ENCODE measurements around the gene LRRIQ1. TPM values are rescaled to one million over a fixed set of nuclear protein-coding genes. Genes with fewer than 3 reads are reported as not detected.

The LRRIQ1 gene
- total and polyA plus RNA-seq, 2 donors (not counting 1 experiment from before 2014, with no cell fraction given): not detected

- no CpG with 5 or more reads among the region's 1 CpG for WGBS (ENCODE audit: insufficient coverage)
- POLR2A ChIA-PET: no interaction called here
- H3K4me1 Mint-ChIP-seq: no peaks in the 10 kb centered on the region
These were observed 189.3 kb downstream of the LRRIQ1 start for GRCh38 chr12:85225501-85225900.

DNA sequence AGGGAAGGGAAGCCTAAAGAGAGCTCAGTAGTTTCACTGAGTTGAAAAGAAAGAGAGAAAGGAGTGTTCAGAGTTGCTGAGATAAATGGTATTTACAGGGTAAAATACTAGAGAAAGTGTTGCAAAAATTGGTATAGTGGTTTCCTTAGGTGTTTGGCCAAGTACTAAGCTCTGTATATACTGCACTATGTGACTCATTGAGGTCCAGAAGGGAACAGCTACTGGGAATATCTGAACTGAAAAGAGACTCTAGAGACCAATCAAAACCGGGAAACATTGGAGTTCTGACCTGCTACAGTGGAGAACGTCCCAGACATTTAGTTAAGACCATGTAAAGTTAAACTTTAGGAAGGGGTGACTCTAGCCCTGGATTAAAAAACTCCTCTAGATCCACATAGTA, 201.2 kb downstream of the LRRIQ1 start:
- Histone ChIP-seq H3K27ac (ENCODE audit: low read length in 2 of 2) (no peak overlapping the region), H3K4me3 (ENCODE audit: control extremely low read depth in 1 of 5, extremely low read depth in 1 of 5, insufficient read depth in 1 of 5, low read depth in 2 of 5, low read length in 4 of 5) (no peak overlapping the region), H3K4me1 (ENCODE audit: control insufficient read depth in 2 of 2, insufficient read depth in 2 of 2, low read length in 2 of 2) (no peaks in the 10 kb centered on the region), H4K20me1 (ENCODE audit: control insufficient read depth, insufficient read depth, low read length, poor library complexity, severe bottlenecking) (no peaks in the 10 kb centered on the region), H3K36me3 (replicated peaks in 1 of 2; ENCODE audit: control extremely low read depth in 1 of 2, control insufficient read depth in 1 of 2, extremely low read depth in 1 of 2, insufficient read depth in 2 of 2, low read length in 1 of 2) (no peaks in the 10 kb centered on the region), H3K79me2 (ENCODE audit: control insufficient read depth, insufficient read depth, low read length) (no peaks in the 10 kb centered on the region), H2AFZ (ENCODE audit: insufficient read depth, low read depth, low read length, poor library complexity, severe bottlenecking) (no peak overlapping the region), H3K4me2 (replicated peaks; ENCODE audit: low read depth, low read length, poor library complexity, severe bottlenecking) (no peak overlapping the region), H3K9ac (ENCODE audit: low read length) (no peak overlapping the region), H3K9me3 (ENCODE audit: control extremely low read depth in 1 of 3, control insufficient read depth in 2 of 3, insufficient read depth in 1 of 3, low read length in 2 of 3) (no peaks in the 10 kb centered on the region), H3K27me3 (replicated peaks in 1 of 4; ENCODE audit: control extremely low read depth in 1 of 4, control insufficient read depth in 3 of 4, insufficient read depth in 4 of 4, low read length in 3 of 4) (no peaks in the 10 kb centered on the region)
- POLR2A ChIA-PET: no interaction called here
- Mint-ChIP-seq H3K4me1 (no peaks in the 10 kb centered on the region), H3K9me3 (ENCODE audit: insufficient read depth) (peaks cover 3% of the 10 kb centered on the region), H3K27ac (no peak overlapping the region), H3K27me3 (no peaks in the 10 kb centered on the region), H3K4me3 (no peak overlapping the region)
- DNase-seq (no peak), ATAC-seq (ENCODE audit: low read depth) (no peak)
- intact Hi-C loops (cut with micrococcal nuclease): no loop called here
- TF ChIP-seq EZH2 (IDR thresholded peaks at IDR 0.05; ENCODE audit: borderline replicate concordance, insufficient read depth, low read depth, low read length, poor library complexity, severe bottlenecking): no peak
- TF ChIP-seq, protein P1, sequence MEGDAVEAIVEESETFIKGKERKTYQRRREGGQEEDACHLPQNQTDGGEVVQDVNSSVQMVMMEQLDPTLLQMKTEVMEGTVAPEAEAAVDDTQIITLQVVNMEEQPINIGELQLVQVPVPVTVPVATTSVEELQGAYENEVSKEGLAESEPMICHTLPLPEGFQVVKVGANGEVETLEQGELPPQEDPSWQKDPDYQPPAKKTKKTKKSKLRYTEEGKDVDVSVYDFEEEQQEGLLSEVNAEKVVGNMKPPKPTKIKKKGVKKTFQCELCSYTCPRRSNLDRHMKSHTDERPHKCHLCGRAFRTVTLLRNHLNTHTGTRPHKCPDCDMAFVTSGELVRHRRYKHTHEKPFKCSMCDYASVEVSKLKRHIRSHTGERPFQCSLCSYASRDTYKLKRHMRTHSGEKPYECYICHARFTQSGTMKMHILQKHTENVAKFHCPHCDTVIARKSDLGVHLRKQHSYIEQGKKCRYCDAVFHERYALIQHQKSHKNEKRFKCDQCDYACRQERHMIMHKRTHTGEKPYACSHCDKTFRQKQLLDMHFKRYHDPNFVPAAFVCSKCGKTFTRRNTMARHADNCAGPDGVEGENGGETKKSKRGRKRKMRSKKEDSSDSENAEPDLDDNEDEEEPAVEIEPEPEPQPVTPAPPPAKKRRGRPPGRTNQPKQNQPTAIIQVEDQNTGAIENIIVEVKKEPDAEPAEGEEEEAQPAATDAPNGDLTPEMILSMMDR (IDR thresholded peaks at IDR 0.05): no peak
- WGBS (ENCODE audit: insufficient coverage): 40% methylated on average over 1 of the region's 2 CpGs
- CTCF ChIA-PET: no interaction called here

More at GRCh38 chr12:85225501-85225900, 189.3 kb downstream of the LRRIQ1 start:
- no peaks in the 10 kb centered on the region for H3K27me3 ChIP-seq (replicated peaks in 1 of 4; ENCODE audit: control extremely low read depth in 1 of 4, control insufficient read depth in 3 of 4, insufficient read depth in 4 of 4, low read length in 3 of 4)
- ATAC-seq (ENCODE audit: low read depth): no peak
- H3K36me3 ChIP-seq (replicated peaks in 1 of 2; ENCODE audit: control extremely low read depth in 1 of 2, control insufficient read depth in 1 of 2, extremely low read depth in 1 of 2, insufficient read depth in 2 of 2, low read length in 1 of 2): no peaks in the 10 kb centered on the region
- H3K27ac Mint-ChIP-seq: no peak overlapping the region
- H3K4me2 ChIP-seq (replicated peaks; ENCODE audit: low read depth, low read length, poor library complexity, severe bottlenecking): no peak overlapping the region
- CTCF ChIA-PET: no interaction called here
- H3K9ac ChIP-seq (ENCODE audit: low read length): no peak overlapping the region
- intact Hi-C loops (cut with micrococcal nuclease): no loop called here
- no peak overlapping the region for H3K4me3 ChIP-seq (ENCODE audit: control extremely low read depth in 1 of 5, extremely low read depth in 1 of 5, insufficient read depth in 1 of 5, low read depth in 2 of 5, low read length in 4 of 5)
- no peak overlapping the region for H3K4me3 Mint-ChIP-seq
- H3K27ac ChIP-seq (ENCODE audit: low read length in 2 of 2): no peak overlapping the region
- no peaks in the 10 kb centered on the region for H3K4me1 ChIP-seq (ENCODE audit: control insufficient read depth in 2 of 2, insufficient read depth in 2 of 2, low read length in 2 of 2)
- no peaks in the 10 kb centered on the region for H4K20me1 ChIP-seq (ENCODE audit: control insufficient read depth, insufficient read depth, low read length, poor library complexity, severe bottlenecking)
- no peaks in the 10 kb centered on the region for H3K9me3 Mint-ChIP-seq (ENCODE audit: insufficient read depth)
- H2AFZ ChIP-seq (ENCODE audit: insufficient read depth, low read depth, low read length, poor library complexity, severe bottlenecking): no peak overlapping the region
- TF ChIP-seq, protein P1 (IDR thresholded peaks at IDR 0.05): no peak
- TF ChIP-seq EZH2 (IDR thresholded peaks at IDR 0.05; ENCODE audit: borderline replicate concordance, insufficient read depth, low read depth, low read length, poor library complexity, severe bottlenecking): no peak
- H3K9me3 ChIP-seq (ENCODE audit: control extremely low read depth in 1 of 3, control insufficient read depth in 2 of 3, insufficient read depth in 1 of 3, low read length in 2 of 3): no peaks in the 10 kb centered on the region
- no peaks in the 10 kb centered on the region for H3K27me3 Mint-ChIP-seq
- DNase-seq: no peak
- no peaks in the 10 kb centered on the region for H3K79me2 ChIP-seq (ENCODE audit: control insufficient read depth, insufficient read depth, low read length)
